Upper lobe of left lung (tissue), 4 donors: ENCODE data around the gene MED13L.

Source experiments
- EP300 ChIP-seq, 4 donors: sonication (generic); formaldehyde crosslinking; IDR thresholded peaks; one replicate each; pipeline ENCODE4 v1.5.1; 2017; ENCODE audit warnings: antibody characterized with exemption in 4 of 4, control low read depth in 2 of 4
- POLR2A ChIP-seq, 4 donors: fragments of 450-650 bp; IDR thresholded peaks; one replicate each; pipeline ENCODE4 v1.5.1; 2016 to 2017; ENCODE audit warnings: antibody characterized with exemption in 4 of 4, mild to moderate bottlenecking in 2 of 4
- POLR2AphosphoS5 ChIP-seq, 2 donors: sonication (generic); formaldehyde crosslinking; IDR thresholded peaks; one replicate each; pipeline ENCODE4 v1.5.1; 2017; ENCODE audit warnings: antibody characterized with exemption in 2 of 2
- TF ChIP-seq, protein P1 (sequence below), 6 experiments: fragments of 450-650 bp in 4 of 6; fragments of 200-600 bp in 2 of 6; sonication (generic) in 2 of 6; IDR thresholded peaks; one replicate each; pipeline ENCODE4 v1.5.1; 2016 to 2019; ENCODE audit warnings: antibody characterized with exemption in 6 of 6

DNA sequence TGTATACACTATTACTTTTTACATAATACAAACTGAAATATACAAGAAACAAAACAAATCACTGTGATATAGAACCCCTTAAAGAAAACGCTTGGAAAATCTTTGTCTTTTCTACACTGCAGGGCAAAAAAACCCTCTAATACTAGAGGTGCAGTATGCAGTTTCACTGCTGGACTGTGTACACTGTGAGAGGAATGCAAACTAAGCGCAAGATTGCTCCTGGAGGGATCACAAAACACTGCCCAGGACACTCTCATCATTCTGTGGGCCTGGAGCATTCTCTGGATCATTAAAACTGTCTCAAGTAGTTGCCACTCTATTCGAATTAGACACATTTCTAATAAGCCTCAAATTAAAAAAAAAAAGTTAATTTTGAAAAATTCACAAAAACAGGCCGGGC is 217.6 kb downstream of the MED13L start:
- TF ChIP-seq, protein P1, sequence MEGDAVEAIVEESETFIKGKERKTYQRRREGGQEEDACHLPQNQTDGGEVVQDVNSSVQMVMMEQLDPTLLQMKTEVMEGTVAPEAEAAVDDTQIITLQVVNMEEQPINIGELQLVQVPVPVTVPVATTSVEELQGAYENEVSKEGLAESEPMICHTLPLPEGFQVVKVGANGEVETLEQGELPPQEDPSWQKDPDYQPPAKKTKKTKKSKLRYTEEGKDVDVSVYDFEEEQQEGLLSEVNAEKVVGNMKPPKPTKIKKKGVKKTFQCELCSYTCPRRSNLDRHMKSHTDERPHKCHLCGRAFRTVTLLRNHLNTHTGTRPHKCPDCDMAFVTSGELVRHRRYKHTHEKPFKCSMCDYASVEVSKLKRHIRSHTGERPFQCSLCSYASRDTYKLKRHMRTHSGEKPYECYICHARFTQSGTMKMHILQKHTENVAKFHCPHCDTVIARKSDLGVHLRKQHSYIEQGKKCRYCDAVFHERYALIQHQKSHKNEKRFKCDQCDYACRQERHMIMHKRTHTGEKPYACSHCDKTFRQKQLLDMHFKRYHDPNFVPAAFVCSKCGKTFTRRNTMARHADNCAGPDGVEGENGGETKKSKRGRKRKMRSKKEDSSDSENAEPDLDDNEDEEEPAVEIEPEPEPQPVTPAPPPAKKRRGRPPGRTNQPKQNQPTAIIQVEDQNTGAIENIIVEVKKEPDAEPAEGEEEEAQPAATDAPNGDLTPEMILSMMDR (IDR thresholded peaks at IDR 0.05) = no peak
- no peak for TF ChIP-seq EP300 (IDR thresholded peaks at IDR 0.05)
- no peak for TF ChIP-seq POLR2A (IDR thresholded peaks at IDR 0.05)
- no peak for TF ChIP-seq POLR2AphosphoS5 (IDR thresholded peaks at IDR 0.05)
